AG04450 (cell line): ENCODE results near the gene GPR179. TPM values are rescaled to one million over a fixed set of nuclear protein-coding genes. Genes with fewer than 3 reads are reported as not detected.
"Not testable (repeated sequence)": the region's sequence is repeated elsewhere in the genome, so short reads cannot be mapped to it uniquely, and the experiment has no call there.

Experiments
- CTCF ChIA-PET: fragments of 300-600, 350-600 bp; formaldehyde crosslinking; extraction: SDS; loops from one replicate; lab custom pipeline; 2022; ENCODE audit warnings: antibody characterized with exemption, inconsistent platforms; lab: Charles Lee
- POLR2A ChIA-PET: fragments of 350-600 bp; formaldehyde crosslinking; extraction: SDS; loops from one replicate; lab custom pipeline; 2021; ENCODE audit warnings: antibody characterized with exemption, inconsistent platforms; lab: Yijun Ruan, JAX
- DNase-seq: peaks from one replicate; pipeline ENCODE4 v3.0.0-alpha.2; 2011; ENCODE audit warnings: low read depth, low spot score
- H3K27ac ChIP-seq: one replicate; pipeline ENCODE4 v1.5.1; 2012; ENCODE audit warnings: low read depth, low read length, control low read depth
- H3K27me3 ChIP-seq: one replicate; pipeline ENCODE4 v1.6.0; 2012; ENCODE audit warnings: low read length; ENCODE audit not compliant: control insufficient read depth, insufficient read depth
- H3K4me3 ChIP-seq: 2 replicates; pipeline ENCODE4 v1.5.1; 2011; ENCODE audit warnings: mild to moderate bottlenecking, low read depth, low read length, control low read depth
- H3K9me3 ChIP-seq: 2 replicates; pipeline ENCODE4 v1.5.1; 2012; ENCODE audit warnings: low read length; ENCODE audit not compliant: control insufficient read depth, insufficient read depth
- CTCF ChIP-seq: IDR thresholded peaks from 2 replicates; pipeline ENCODE4 v1.5.1; 2011; ENCODE audit warnings: low read depth, low read length, control low read depth, inconsistent platforms
- polyA plus RNA-seq: library from polyadenylated mRNA; depleted of rRNA; stranded (reverse); fragments of >200 nt; gene quantifications from 2 replicates; pipeline ENCODE4 v1.2.3, GENCODE V29; 2011

GPR179 gene
- polyA plus RNA-seq, 1 experiment = not detected

- no peak for DNase-seq
- CTCF ChIA-PET = interaction anchor here (0.6 to 2.4 kb wide), 25 partner anchors 8 to 933 kb away, joined by 3 to 28 read pairs (median 4); partner anchors contain the start of gene SOCS7
These were observed 21.5 kb downstream of the GPR179 start for GRCh38 chr17:38322156-38322779.

GRCh38 chr17:38320482-38320881, 23.3 kb downstream of the GPR179 start:
- ChIA-PET POLR2A (no interaction called here), CTCF (interaction anchor here (0.6 to 0.9 kb wide), 2 partner anchors 29 kb away, joined by 3 to 4 read pairs; no protein-coding TSS in a partner anchor)
- no peak for DNase-seq
- no peak overlapping the region for H3K4me3 ChIP-seq
- no peaks in the 10 kb centered on the region for H3K27me3 ChIP-seq
- TF ChIP-seq CTCF = no peak
- H3K9me3 ChIP-seq = no peaks in the 10 kb centered on the region
- peak overlapping the region; percentile 11 for H3K27ac ChIP-seq

More at GRCh38 chr17:38322156-38322779, 21.5 kb downstream of the GPR179 start:
- POLR2A ChIA-PET = no interaction called here
- peak; percentile 63 for TF ChIP-seq CTCF
- Histone ChIP-seq H3K27ac (no peak overlapping the region), H3K27me3 (peaks cover 3% of the 10 kb centered on the region), H3K4me3 (no peak overlapping the region), H3K9me3 (no peaks in the 10 kb centered on the region)

GRCh38 chr17:38317081-38317480, 26.7 kb downstream of the GPR179 start:
- Histone ChIP-seq H3K4me3 (no peak overlapping the region), H3K9me3 (no peaks in the 10 kb centered on the region), H3K27ac (no peak overlapping the region), H3K27me3 (no peaks in the 10 kb centered on the region)
- ChIA-PET POLR2A (no interaction called here), CTCF (interaction anchor here (2.6 kb wide), 1 partner anchor 32 kb away, joined by 9 read pairs; no protein-coding TSS in a partner anchor)
- no peak for TF ChIP-seq CTCF
- DNase-seq = no peak

- Histone ChIP-seq H3K27me3 (no peaks in the 10 kb centered on the region), H3K4me3 (no peak overlapping the region), H3K9me3 (no peaks in the 10 kb centered on the region), H3K27ac (no peak overlapping the region)
- CTCF ChIA-PET = interaction anchor here (1.2 to 2.6 kb wide), 3 partner anchors 10 to 99 kb away, joined by 4 to 9 read pairs (median 6); no protein-coding TSS in a partner anchor
- POLR2A ChIA-PET = no interaction called here
- DNase-seq = no peak
- TF ChIP-seq CTCF = no peak
These were observed 28.3 kb downstream of the GPR179 start for GRCh38 chr17:38315497-38315896.

GRCh38 chr17:38296834-38297517, 46.8 kb downstream of the GPR179 start, which contains the start of gene MRPL45:
Gene MRPL45, plus strand, starts transcription at chr17:38297168. Its CDS starts 16 bp downstream, at chr17:38297184.
- ChIA-PET POLR2A (interaction anchor here (0.6 to 1.0 kb wide), 3 partner anchors 28 to 168 kb away, joined by 3 read pairs; partner anchors contain the start of gene SOCS7), CTCF (interaction anchor here (0.7 kb wide), 1 partner anchor 25 kb away, joined by 4 read pairs; no protein-coding TSS in a partner anchor)
- peak within 1 kb of the TSS; percentile 70 for H3K4me3 ChIP-seq
- peak within 1 kb of the TSS; percentile 47 for H3K27ac ChIP-seq
- peak; percentile 95 for DNase-seq
- not testable (repeated sequence) for H3K27me3 ChIP-seq, H3K9me3 ChIP-seq

GRCh38 chr17:38295602-38296365, 48.0 kb downstream of the GPR179 start:
- POLR2A ChIA-PET, H3K27ac ChIP-seq, H3K27me3 ChIP-seq, DNase-seq, CTCF ChIA-PET, H3K9me3 ChIP-seq, H3K4me3 ChIP-seq: not testable (repeated sequence)

GRCh38 chr17:38289760-38290159, 54.0 kb downstream of the GPR179 start:
- POLR2A ChIA-PET, CTCF ChIA-PET, H3K27me3 ChIP-seq, H3K9me3 ChIP-seq, DNase-seq, H3K4me3 ChIP-seq, H3K27ac ChIP-seq: not testable (repeated sequence)
